HCT116 (cell line): ENCODE data around the gene MIA3. TPM values are rescaled to one million over a fixed set of nuclear protein-coding genes. Genes with fewer than 3 reads are reported as not detected.
A peak's percentile ranks its signal among the peaks of the same experiment; 100 is the strongest.

ENCODE experiments used
- ATAC-seq: fragments of 200-7000 bp; cut with Tn5 transposase; 2 replicates; pipeline ENCODE4 v1.9.1; 2020; ENCODE audit warnings: mild to moderate bottlenecking, moderate library complexity
- BruUV-seq: library from RNA; stranded (reverse); fragments of 400-500 nt; replicated peaks from 2 replicates; lab custom pipeline; 2021; lab: Mats Ljungman, UMichigan
- CTCF ChIA-PET: fragments of 300-600 bp; sonication (Branson Sonifier 250); formaldehyde crosslinking; loops from one replicate; lab custom pipeline; 2021; ENCODE audit warnings: antibody characterized with exemption; lab: Charles Lee
- POLR2A ChIA-PET: fragments of 300-600, 350-600 bp; sonication (Branson Sonifier 250); formaldehyde crosslinking; loops from one replicate; lab custom pipeline; 2021; ENCODE audit warnings: antibody characterized with exemption; lab: Charles Lee
- RAD21 ChIA-PET, 2 experiments: fragments of 300-600 bp; sonication (Branson Sonifier 250); formaldehyde crosslinking; loops; one replicate each; lab custom pipeline; 2023; ENCODE audit warnings: low total read pairs in 2 of 2; ENCODE audit not compliant: uncharacterized antibody in 2 of 2, unreplicated experiment in 2 of 2, low non-redundant PET in 1 of 2; lab: Charles Lee
- DNase-seq: peaks from one replicate; pipeline ENCODE4 v3.0.0-alpha.2; 2010; ENCODE audit warnings: low read depth, low spot score
- H2AFZ ChIP-seq: fragments of 200-600 bp; shearing (Covaris generic), sonication (generic); 2 replicates; pipeline ENCODE4 v1.6.1; 2017; ENCODE audit warnings: low read depth, mixed run types, mixed read lengths, antibody characterized with exemption, low read length; ENCODE audit not compliant: poor library complexity, severe bottlenecking
- H3K27ac ChIP-seq: 2 replicates; pipeline ENCODE4 v1.5.1; 2012; ENCODE audit warnings: low read depth, low read length
- H3K27me3 ChIP-seq: fragments of 200-600 bp; sonication (generic); 2 replicates; pipeline ENCODE4 v1.6.1; 2016; ENCODE audit warnings: mixed run types, low read length, mixed read lengths; ENCODE audit not compliant: insufficient read depth
- H3K36me3 ChIP-seq, 2 experiments: fragments of 200-500 bp in 1 of 2; fragments of 200-600 bp in 1 of 2; sonication (Bioruptor generic) in 1 of 2; sonication (generic) in 1 of 2; 2 replicates each; pipeline versions ENCODE4 v1.5.1 to v1.6.1; 2014 to 2016; ENCODE audit warnings: low read length in 2 of 2, inconsistent platforms in 1 of 2, mixed read lengths in 1 of 2, mixed run types in 1 of 2; ENCODE audit not compliant: insufficient read depth in 2 of 2, control insufficient read depth in 1 of 2
- H3K4me1 ChIP-seq, 2 experiments: fragments of 200-600 bp in 1 of 2; sonication (generic) in 1 of 2; 2 replicates each; pipeline versions ENCODE4 v1.5.1 to v1.6.1; 2012 to 2017; ENCODE audit warnings: low read length in 2 of 2, inconsistent platforms in 1 of 2, mild to moderate bottlenecking in 1 of 2, mixed read lengths in 1 of 2, mixed run types in 1 of 2, moderate library complexity in 1 of 2; ENCODE audit not compliant: insufficient read depth in 2 of 2, control insufficient read depth in 1 of 2
- H3K4me2 ChIP-seq: fragments of 200-600 bp; sonication (generic); 2 replicates; pipeline ENCODE4 v1.6.1; 2017; ENCODE audit warnings: mixed run types, low read length, mixed read lengths
- H3K4me3 ChIP-seq, 2 experiments: fragments of 200-600 bp in 1 of 2; sonication (generic) in 1 of 2; replicated peaks in 1 of 2; 2 replicates each; pipeline ENCODE4 v1.5.1; 2011 to 2016; ENCODE audit warnings: low read length in 2 of 2, control low read depth in 1 of 2, low read depth in 1 of 2, mild to moderate bottlenecking in 1 of 2, mixed read lengths in 1 of 2, mixed run types in 1 of 2
- H3K79me2 ChIP-seq: fragments of 200-600 bp; sonication (generic); 2 replicates; pipeline ENCODE4 v1.6.1; 2017; ENCODE audit warnings: mild to moderate bottlenecking, mixed run types, low read length, moderate library complexity, mixed read lengths; ENCODE audit not compliant: insufficient read depth
- H3K9ac ChIP-seq: fragments of 200-600 bp; sonication (generic); 2 replicates; pipeline ENCODE4 v1.6.1; 2016; ENCODE audit warnings: low read length, mixed read lengths
- H3K9me2 ChIP-seq: fragments of 200-600 bp; sonication (generic), shearing (Covaris generic); 2 replicates; pipeline ENCODE4 v1.6.1; 2017; ENCODE audit warnings: mixed run types, mild to moderate bottlenecking, moderate library complexity; ENCODE audit not compliant: insufficient read depth
- H3K9me3 ChIP-seq, 2 experiments: fragments of 200-500 bp in 1 of 2; fragments of 200-600 bp in 1 of 2; sonication (Bioruptor generic) in 1 of 2; sonication (generic) in 1 of 2; 2 replicates each; pipeline ENCODE4 v1.6.1; 2014 to 2017; ENCODE audit warnings: low read length in 2 of 2, mixed read lengths in 2 of 2, inconsistent platforms in 1 of 2, low read depth in 1 of 2, mild to moderate bottlenecking in 1 of 2, mixed run types in 1 of 2, moderate library complexity in 1 of 2; ENCODE audit not compliant: control insufficient read depth in 1 of 2, insufficient read depth in 1 of 2
- H4K20me1 ChIP-seq: fragments of 200-600 bp; sonication (generic), shearing (Covaris generic); 2 replicates; pipeline ENCODE4 v1.6.1; 2017; ENCODE audit warnings: mixed run types, mild to moderate bottlenecking, moderate library complexity; ENCODE audit not compliant: insufficient read depth
- ATF3 ChIP-seq: IDR thresholded peaks from 2 replicates; pipeline ENCODE4 v1.6.1; 2012
- CEBPB ChIP-seq: IDR thresholded peaks from 2 replicates; pipeline ENCODE4 v1.6.1; 2012; ENCODE audit warnings: low read depth
- CTCF ChIP-seq, 3 experiments: fragments of 200-600 bp in 1 of 3; sonication (generic) in 1 of 3; IDR thresholded peaks in 2 of 3; conservative IDR thresholded peaks in 1 of 3; 2 replicates each; pipeline ENCODE4 v1.5.1; 2012 to 2017; ENCODE audit warnings: low read depth in 2 of 3, low read length in 2 of 3, antibody characterized with exemption in 1 of 3, borderline replicate concordance in 1 of 3, control low read depth in 1 of 3, mild to moderate bottlenecking in 1 of 3, mixed read lengths in 1 of 3, mixed run types in 1 of 3, moderate library complexity in 1 of 3; ENCODE audit not compliant: insufficient read depth in 1 of 3
- EGR1 ChIP-seq: IDR thresholded peaks from 2 replicates; pipeline ENCODE4 v1.6.1; 2012; ENCODE audit warnings: low read depth
- ELF1 ChIP-seq: IDR thresholded peaks from 2 replicates; pipeline ENCODE4 v1.6.1; 2012; ENCODE audit warnings: low read depth, borderline replicate concordance
- EZH2 ChIP-seq: fragments of 200-600 bp; sonication (generic); IDR thresholded peaks from 2 replicates; pipeline ENCODE4 v1.6.1; 2017; ENCODE audit warnings: antibody characterized with exemption, mixed run types
- EZH2phosphoT487 ChIP-seq: fragments of 200-600 bp; IDR thresholded peaks from 2 replicates; pipeline ENCODE4 v1.6.1; 2018; ENCODE audit warnings: antibody characterized with exemption, borderline replicate concordance
- FOSL1 ChIP-seq: IDR thresholded peaks from 2 replicates; pipeline ENCODE4 v1.6.1; 2012; ENCODE audit warnings: low read depth
- JUND ChIP-seq: IDR thresholded peaks from 2 replicates; pipeline ENCODE4 v1.6.1; 2012
- MAX ChIP-seq: IDR thresholded peaks from 2 replicates; pipeline ENCODE4 v1.6.1; 2012
- POLR2A ChIP-seq: IDR thresholded peaks from 2 replicates; pipeline ENCODE4 v1.7.0; 2011; ENCODE audit warnings: borderline replicate concordance; ENCODE audit not compliant: insufficient read depth, insufficient read length; ENCODE audit errors: extremely low read depth
- POLR2AphosphoS5 ChIP-seq: IDR thresholded peaks from 2 replicates; pipeline ENCODE4 v1.6.1; 2011; ENCODE audit warnings: mild to moderate bottlenecking, low read depth, low read length, moderate library complexity
- RAD21 ChIP-seq: IDR thresholded peaks from 2 replicates; pipeline ENCODE4 v1.6.1; 2012; ENCODE audit warnings: low read depth, mild to moderate bottlenecking
- SIN3A ChIP-seq: IDR thresholded peaks from 2 replicates; pipeline ENCODE4 v1.6.1; 2012; ENCODE audit warnings: low read depth
- SRF ChIP-seq: IDR thresholded peaks from 2 replicates; pipeline ENCODE4 v1.6.1; 2012; ENCODE audit warnings: low read depth
- TCF7L2 ChIP-seq: IDR thresholded peaks from 2 replicates; pipeline ENCODE4 v1.7.0; 2011; ENCODE audit warnings: borderline replicate concordance, inconsistent platforms; ENCODE audit not compliant: insufficient read depth, insufficient read length; ENCODE audit errors: extremely low read depth
- YY1 ChIP-seq: IDR thresholded peaks from 2 replicates; pipeline ENCODE4 v1.6.1; 2011; ENCODE audit warnings: low read length, low read depth, moderate library complexity, mild to moderate bottlenecking; ENCODE audit not compliant: insufficient replicate concordance; ENCODE audit errors: extremely low read depth
- ZFX ChIP-seq: fragments of 450-650 bp; IDR thresholded peaks from 2 replicates; pipeline ENCODE4 v1.6.1; 2017
- ZNF274 ChIP-seq: fragments of 200-500 bp; sonication (Bioruptor generic); IDR thresholded peaks from 2 replicates; pipeline ENCODE4 v1.6.1; 2014; ENCODE audit warnings: mild to moderate bottlenecking, low read depth, low read length, inconsistent platforms
- intact Hi-C: fragments of 100-400 bp; cut with micrococcal nuclease; formaldehyde crosslinking; loops from 2 replicates; pipeline ENCODE4 v1.10.0; 2022
- total RNA-seq: library from RNA; stranded (reverse); gene quantifications from one replicate; pipeline ENCODE4 v1.2.1, GENCODE V29; 2021; ENCODE audit not compliant: unreplicated experiment
- TF ChIP-seq, protein P1 (sequence below): IDR thresholded peaks from 2 replicates; pipeline ENCODE4 v1.6.1; 2012; ENCODE audit warnings: low read depth

The MIA3 gene
- total RNA-seq, 1 experiment from 2014 or later: 62.7 TPM

DNA sequence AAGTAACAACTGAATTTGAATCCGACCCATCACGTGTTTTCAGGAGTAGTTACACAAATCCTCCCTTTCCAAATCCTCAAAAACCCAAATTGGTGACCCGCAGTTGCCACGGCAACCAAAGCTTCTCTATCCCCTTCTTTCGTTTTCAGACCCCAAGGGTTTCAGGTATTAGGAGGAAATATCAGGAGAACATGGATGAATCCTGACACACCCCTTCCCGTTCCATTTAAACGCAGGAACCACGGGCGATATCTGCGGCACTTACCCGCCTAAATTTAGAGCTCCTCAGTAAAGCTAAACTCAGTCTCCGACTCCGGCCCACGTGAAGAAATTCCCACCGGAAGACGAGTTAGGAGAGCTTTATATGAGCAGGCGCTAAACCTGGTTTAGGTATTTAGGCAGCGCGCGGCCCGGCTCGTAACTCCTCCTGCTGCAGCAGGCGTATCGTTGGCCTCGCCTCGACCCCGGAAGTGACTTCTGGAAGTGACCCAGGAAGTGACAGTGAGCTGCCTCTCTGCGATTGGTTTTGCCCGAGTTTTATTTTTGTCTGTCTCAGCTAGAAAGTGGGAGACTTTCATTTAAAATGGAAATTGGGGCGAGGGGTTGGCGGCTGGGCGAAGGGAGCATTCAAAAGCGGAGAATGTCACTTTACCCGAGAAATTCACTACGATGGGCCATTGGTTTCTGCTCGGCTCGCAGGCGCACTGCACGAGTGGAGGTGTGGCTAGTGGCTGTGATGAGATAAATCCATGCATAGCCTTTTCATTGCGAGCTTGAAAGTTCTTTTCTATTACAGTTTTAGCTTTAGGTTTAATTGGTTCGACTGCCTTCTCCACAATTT, 28.2 kb upstream of the MIA3 start, which contains the start of gene TAF1A (continued):
- TF ChIP-seq ZFX: peak; percentile 29
- no peak for TF ChIP-seq RAD21
- TF ChIP-seq MAX: peak; percentile 81
- TF ChIP-seq EZH2phosphoT487: no peak

DNA sequence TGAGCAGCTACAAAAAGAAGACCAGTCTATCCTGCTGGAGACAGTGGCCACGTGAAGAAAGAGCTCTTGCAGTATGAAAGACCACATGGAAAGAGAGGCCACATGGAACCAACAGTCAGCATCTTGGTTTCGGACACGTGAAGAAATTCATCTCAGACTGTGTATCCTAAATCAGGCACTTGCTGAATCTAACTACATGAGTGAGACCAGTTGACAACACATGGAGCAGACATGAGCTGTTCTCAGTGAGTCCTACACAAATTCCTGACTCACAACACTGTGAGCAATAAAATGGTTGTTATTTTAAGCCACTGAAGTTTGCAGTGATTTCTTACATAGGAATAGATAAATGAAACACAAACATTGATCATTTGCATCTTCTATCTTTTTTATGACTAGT, 25.7 kb upstream of the MIA3 start:
- Histone ChIP-seq H3K9ac (no peak overlapping the region), H3K36me3 (peaks cover 4 to 5% of the 10 kb centered on the region in 2 experiments; a peak in 3 of 4 replicates), H3K27me3 (no peaks in the 10 kb centered on the region), H3K4me1 (peaks cover 0 to 16% of the 10 kb centered on the region in 2 experiments; a peak in 3 of 4 replicates), H3K4me2 (no peak overlapping the region), H4K20me1 (no peaks in the 10 kb centered on the region), H2AFZ (no peak overlapping the region), H3K27ac (no peak overlapping the region), H3K79me2 (peaks cover 25% of the 10 kb centered on the region), H3K9me2 (no peaks in the 10 kb centered on the region), H3K9me3 (no peaks in the 10 kb centered on the region), H3K4me3 (no peak overlapping the region)
- ChIA-PET RAD21 (no interaction called here), CTCF (interaction anchor here (0.8 kb wide), 1 partner anchor 42 kb away, joined by 3 read pairs; no protein-coding TSS in a partner anchor), POLR2A (interaction anchor here (0.7 kb wide), 1 partner anchor 1704 kb away, joined by 3 read pairs; no protein-coding TSS in a partner anchor)
- BruUV-seq: no TSS peak
- intact Hi-C loops: no loop called here
- no peak for DNase-seq
- ATAC-seq: no peak
- TF ChIP-seq ZNF274: no peak
- no peak for TF ChIP-seq CTCF (IDR thresholded peaks at IDR 0.05 in 2 of 3, conservative IDR thresholded peaks at IDR 0.05 in 1 of 3; ENCODE audit: borderline replicate concordance in 1 of 3, insufficient read depth in 1 of 3, low read depth in 2 of 3, low read length in 2 of 3)
- no peak for TF ChIP-seq TCF7L2
- TF ChIP-seq EGR1: no peak
- TF ChIP-seq ATF3: no peak
- TF ChIP-seq YY1: no peak
- TF ChIP-seq EZH2phosphoT487: no peak
- TF ChIP-seq SRF: no peak
- TF ChIP-seq POLR2AphosphoS5: no peak
- TF ChIP-seq, protein P1, sequence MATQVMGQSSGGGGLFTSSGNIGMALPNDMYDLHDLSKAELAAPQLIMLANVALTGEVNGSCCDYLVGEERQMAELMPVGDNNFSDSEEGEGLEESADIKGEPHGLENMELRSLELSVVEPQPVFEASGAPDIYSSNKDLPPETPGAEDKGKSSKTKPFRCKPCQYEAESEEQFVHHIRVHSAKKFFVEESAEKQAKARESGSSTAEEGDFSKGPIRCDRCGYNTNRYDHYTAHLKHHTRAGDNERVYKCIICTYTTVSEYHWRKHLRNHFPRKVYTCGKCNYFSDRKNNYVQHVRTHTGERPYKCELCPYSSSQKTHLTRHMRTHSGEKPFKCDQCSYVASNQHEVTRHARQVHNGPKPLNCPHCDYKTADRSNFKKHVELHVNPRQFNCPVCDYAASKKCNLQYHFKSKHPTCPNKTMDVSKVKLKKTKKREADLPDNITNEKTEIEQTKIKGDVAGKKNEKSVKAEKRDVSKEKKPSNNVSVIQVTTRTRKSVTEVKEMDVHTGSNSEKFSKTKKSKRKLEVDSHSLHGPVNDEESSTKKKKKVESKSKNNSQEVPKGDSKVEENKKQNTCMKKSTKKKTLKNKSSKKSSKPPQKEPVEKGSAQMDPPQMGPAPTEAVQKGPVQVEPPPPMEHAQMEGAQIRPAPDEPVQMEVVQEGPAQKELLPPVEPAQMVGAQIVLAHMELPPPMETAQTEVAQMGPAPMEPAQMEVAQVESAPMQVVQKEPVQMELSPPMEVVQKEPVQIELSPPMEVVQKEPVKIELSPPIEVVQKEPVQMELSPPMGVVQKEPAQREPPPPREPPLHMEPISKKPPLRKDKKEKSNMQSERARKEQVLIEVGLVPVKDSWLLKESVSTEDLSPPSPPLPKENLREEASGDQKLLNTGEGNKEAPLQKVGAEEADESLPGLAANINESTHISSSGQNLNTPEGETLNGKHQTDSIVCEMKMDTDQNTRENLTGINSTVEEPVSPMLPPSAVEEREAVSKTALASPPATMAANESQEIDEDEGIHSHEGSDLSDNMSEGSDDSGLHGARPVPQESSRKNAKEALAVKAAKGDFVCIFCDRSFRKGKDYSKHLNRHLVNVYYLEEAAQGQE: no peak
- no peak for TF ChIP-seq ELF1
- TF ChIP-seq JUND: no peak
- no peak for TF ChIP-seq EZH2
- no peak for TF ChIP-seq SIN3A
- TF ChIP-seq POLR2A: no peak
- TF ChIP-seq MAX: no peak
- no peak for TF ChIP-seq FOSL1
- TF ChIP-seq CEBPB: no peak
